Activated T-cell treated with anti-CD3 and anti-CD28 coated beads for 4 hours (primary cell): Measurements from ENCODE around the gene C19orf47.

Experiments used
- DNase-seq: peaks from one replicate; pipeline ENCODE4 v3.0.0-alpha.2; 2020

C19orf47 gene

DNA sequence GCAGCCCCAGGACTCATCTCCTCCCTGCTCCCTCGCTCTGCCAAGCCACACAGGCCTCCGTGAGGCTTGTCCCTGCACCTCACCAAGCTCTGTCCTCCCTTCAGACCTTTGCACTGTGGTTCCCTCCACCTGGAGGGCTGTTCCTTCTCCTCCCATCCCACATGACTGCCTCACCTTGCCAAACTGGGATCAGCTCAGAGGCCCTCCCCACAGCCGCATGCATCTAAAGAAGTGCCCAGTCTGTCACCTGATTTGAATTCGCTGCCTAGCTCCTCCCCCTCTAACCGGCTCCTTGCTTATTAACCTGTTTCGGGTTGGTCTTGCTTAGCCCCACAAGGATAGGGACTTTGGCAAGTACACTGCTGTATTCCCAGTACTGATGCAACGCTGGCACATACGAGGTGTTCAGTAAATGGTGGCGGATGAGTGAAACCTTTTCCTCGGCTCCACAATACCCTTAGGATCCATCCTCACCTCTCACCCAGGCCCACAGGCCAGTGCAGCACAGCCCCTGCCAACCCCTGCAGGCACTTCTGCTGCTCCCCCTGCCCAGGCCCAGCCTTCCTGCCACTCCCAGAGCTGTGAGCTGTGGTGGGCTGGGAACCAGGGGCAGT, 67.5 kb downstream of the C19orf47 start:
- DNase-seq: no peak

DNA sequence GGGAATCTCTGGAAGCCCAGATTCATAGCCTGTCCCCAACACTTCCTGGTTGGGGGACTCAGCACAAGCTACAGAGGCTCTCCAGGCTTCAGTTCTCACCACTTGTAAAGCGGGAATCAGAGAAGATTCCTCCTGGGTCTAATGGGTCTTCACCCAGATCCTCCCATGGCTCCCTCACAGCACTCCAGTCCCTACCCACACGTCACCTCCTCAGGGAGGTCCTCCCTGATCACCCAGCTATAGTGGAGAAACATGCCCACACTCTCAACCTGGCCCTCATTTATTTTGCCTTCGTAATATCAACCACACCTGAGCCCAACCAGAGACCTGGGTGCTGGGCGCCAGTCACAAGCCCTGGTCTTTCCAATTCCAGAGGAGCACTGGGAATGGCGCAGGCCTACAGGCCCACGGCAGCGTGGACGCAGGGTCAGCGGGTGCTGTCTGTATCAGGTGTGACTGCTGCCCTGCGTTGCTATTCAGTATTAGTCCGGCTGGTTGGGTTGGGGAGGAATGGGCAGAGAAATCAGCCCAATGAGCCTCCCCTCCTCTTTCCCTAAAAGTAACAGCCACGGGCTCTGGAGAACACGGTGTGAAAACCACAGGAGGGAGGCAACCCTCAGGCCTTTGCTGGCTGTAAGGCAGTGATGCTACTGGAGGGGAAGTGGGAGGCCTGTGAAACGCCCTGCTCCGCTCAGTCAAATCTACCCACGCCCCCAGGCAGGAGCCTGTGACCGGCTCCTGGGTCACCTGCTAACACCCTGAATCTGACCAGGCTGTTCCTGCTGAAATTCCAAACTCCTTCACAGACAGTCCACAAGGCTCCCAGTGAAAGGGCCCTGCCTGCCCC, 68.2 kb downstream of the C19orf47 start:
- no peak for DNase-seq

DNA sequence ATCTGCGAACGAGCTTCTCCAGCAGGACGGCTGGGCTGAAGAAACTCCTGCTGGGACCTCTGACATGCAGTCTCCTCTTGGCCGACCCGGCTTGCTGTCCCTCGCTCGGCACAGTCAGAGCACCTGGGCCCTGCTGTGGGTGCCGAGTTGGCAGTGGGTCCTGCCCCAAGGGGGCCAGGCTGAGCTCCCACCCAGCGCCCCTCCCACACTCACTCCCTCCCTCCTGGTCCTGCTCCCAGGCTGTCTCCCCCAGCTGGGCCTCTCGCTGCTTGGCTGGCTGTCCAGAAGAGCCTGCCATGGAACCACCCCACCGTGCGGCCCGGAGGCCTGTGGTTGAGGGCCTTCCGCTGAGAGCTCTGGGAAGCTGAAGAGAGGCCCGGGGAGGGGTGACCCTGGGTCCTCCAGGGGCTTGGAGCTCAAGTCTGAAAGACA, 69.1 kb downstream of the C19orf47 start:
- DNase-seq: no peak

DNA sequence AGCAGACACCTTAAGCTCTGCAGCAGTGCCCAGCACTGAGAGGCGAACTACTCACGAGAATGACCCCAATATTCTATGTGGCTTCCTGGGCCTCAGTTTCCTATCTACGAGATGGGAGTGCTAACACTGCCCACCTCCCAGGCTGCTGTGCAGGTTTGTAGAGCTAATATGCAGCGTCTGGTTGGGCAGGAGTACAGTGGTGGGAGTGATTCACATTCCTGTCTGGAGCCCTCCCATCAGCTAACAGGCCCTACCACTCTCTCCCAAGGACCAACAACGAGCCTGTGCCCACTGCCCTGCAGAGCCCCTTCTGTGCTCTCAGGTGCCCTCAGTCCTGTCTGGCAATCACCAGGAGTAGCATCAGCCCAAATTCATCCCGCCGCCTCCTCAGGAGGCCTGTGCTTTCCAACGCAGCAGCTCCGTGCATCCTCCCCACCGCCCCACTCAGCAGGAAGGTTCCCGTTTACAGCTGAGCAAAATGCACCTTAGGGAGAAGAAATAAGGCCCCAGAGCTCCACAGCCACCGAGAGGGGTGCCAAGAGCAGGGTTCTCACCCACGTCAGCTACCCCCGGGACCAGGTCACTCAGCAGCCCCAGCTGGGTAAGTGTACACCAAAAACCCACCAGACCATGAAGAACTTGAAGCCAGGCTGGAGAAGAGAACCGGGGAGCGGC, 69.7 kb downstream of the C19orf47 start:
- DNase-seq: no peak

DNA sequence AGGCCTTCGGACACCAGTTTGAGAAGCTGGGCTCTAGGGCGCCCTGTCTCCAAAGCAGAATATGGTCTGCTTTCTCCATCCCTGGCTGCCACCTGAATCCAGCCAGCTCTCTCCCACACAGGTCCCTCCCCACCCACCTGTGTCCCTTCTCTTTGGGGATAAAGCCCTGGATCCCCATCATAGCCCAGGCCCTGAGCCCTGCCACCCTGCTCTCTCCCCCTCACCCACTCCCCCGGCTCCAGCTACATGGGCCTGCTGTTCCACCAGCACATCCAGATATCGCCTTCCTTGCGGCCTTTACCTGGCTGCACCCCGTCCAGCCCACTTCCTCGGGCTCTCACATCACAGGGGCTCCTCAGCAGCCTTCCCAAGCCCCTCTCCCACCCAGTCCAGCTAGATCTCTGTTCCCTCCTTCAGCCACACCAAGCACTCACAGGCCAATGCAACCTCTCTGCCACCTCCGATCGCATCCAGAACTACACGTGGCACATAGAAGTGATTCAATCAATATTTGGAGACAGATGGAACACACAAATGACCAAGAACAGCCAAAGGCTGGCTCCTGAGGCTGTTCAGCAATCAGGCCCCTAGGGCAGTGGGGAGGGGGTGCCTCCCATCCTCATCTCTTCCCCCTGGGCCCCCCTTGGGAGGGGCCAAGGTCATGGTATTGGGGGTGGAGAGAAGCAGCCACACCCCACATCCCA, 70.7 kb downstream of the C19orf47 start:
- no peak for DNase-seq

DNA sequence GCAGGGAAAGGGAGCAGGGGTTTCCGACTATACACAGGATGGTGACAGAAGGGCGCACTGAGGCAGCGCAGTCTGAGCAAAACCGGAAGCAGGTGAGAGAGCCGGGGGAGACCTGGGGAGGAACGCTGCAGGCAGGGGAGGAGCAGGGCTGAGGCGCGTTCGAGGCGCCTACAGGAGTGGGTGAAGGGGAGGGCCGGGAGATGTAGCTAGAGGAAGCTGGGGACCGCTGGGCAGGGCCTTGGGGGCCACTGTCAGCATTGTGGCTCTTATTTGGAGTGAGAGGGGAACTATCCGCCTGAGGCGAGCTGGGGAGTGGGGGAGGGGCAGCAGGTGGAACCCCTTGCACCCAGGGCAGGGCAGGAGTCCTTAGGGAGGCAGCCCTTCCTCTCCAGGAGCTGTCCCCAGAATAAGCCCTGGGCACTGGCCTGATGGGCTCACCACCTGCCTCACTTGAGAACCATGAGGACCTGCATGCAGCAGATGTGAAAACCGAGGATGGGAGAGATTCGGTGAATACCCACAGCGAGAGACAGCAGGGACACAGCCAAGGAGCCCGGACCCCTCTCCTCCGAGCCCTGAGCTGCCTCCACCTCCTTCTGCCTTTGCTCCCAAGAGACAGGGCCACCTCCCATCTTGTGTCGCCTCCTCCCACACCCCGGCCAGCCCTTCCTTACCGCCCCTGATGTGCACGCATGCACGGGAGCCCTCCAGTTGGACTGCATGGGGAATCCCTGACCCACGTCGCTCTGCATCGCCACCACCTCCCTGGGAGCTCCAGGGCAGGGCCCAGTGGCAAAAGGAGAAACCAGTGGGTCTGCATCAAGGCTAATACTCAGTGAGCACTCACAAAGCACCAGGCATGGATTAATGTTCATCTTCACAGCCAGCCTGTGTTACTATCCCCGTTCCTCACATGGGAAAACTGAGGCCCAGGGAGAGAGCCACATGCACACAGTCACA, 73.3 kb downstream of the C19orf47 start:
- no peak for DNase-seq

DNA sequence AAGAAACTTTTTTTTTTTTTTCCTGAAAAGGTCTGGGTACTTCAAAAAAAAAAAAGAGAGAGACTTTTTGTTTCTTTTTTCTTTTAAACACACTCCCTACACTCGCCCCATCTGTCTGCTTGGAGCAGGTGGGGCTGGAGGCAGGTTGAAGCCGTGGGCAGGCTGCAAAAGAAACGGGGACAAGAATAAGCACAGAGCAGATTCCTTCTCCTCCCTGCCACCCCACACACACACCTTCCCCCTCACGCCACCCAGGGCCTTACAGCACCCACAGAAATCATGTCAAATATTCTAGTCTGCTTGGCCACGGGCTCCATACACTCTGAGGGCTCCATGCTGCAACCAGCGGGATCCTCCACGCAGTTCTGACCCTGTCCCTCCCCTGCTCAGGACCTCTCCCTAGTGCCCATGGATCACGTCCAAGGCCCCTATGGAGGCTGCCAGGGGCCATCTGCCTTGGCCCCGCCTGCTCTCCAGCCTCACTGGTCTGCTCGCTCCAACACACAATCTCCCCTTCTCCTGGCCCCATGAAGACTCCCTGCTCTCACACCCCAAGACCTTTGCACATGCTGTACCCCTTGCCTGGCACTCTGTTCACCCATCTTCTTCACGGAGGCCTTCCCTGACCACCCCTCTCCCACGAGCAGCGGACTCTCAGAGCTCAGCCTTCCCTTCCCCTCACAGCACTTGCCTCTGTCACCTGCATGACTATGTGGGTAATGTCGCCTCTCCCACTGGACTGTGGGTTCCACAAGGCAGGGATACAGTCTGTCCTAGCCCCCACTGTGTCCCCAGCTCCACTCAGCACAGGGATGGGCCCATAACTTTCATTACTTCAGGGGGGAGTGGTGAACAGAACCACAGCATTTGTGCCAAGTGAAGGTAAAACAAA, 74.5 kb downstream of the C19orf47 start:
- DNase-seq: no peak

DNA sequence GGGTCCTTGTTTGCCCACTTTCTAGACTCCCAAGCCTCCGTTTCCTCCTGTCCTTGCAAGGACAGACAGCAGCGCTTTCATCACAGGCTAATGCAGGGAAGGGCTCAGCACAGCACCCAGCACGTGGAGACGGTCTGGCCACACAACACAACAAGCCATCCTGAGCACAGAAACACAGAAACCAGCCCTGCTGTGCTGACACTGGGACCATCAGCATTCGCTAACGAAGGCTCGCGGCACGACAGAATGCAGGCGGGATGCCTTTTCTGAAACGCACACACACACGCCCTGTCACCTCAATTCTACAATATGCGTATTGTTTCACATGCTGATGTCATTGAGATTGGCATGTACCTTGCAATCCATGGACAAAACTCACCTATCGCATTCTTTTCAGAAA, 75.9 kb downstream of the C19orf47 start:
- no peak for DNase-seq

DNA sequence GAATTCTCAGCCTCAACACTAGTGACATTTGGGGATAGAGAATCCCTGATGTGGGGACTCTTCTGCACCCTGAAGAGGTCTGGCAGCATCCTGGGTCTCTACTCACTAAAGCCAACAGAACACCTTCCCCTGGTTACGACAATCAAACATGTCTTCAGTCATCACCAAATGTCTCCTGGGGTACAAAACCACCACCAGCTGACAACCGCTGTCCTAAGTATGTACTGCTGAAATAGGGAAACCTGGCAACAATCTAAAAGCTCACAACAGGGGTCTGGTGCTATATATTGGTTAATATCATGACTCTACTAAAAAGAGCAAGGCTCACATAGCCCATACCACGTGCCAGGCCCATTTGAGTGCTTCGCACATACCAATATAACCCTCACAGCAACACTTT, 76.5 kb downstream of the C19orf47 start:
- no peak for DNase-seq

DNA sequence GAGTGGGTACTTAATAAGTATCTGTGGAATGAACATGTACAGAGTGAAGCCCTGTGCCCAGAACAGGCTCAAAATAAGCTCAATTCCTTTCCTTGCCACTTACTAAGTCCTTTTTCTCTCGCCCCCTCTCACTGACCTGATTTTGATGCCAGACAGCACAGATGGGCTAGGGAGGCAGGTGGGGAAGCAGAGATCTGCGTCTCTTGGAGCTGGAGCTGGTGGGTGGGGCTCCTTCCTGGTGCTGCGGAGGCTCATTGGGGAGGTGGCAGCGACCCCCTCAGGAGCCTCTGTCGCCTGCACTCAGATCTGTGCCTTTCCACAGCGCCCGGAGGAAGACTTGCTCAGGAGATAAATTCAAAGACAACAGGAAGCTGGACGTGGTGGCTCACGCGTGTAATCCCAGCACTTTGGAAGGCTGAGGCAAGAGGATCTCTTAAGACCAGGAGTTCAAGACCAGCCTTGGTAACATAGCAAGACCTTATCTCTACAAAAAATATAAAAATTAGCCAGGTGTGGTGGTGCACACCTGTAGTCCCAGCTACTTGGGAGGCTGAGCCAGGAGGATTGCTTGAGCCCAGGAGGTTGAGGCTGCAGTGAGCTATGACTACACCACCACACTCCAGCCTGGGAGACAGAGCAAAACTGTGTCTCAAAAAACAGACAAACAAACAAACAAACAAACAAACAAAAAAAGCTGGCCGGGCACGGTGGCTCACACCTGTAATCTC, 77.7 kb downstream of the C19orf47 start:
- no peak for DNase-seq
